Stimulated activated CD4-positive, alpha-beta T cell treated with anti-CD3 and anti-CD28 coated beads, TNF-alpha, amount 100 ng/mL, for 24 hours (primary cell): ENCODE data around the gene NNMT.

Experiments
- DNase-seq, 3 experiments: peaks; one replicate each; pipeline ENCODE4 v3.0.0-alpha.2; 2020; ENCODE audit warnings: low read depth in 3 of 3

Gene NNMT

GRCh38 chr11:114348200-114349191, 52.3 kb downstream of the NNMT start:
- peak in 1 of 3 experiments; percentile 5 for DNase-seq

- no peak for DNase-seq
Measured at GRCh38 chr11:114350022-114350421, 53.8 kb downstream of the NNMT start.

GRCh38 chr11:114353443-114353842, 57.2 kb downstream of the NNMT start:
- DNase-seq = no peak

GRCh38 chr11:114354076-114354475, 57.9 kb downstream of the NNMT start:
- DNase-seq = no peak

GRCh38 chr11:114358716-114359115, 62.5 kb downstream of the NNMT start:
- no peak for DNase-seq

GRCh38 chr11:114359342-114359741, 63.1 kb downstream of the NNMT start:
- no peak for DNase-seq

GRCh38 chr11:114362326-114362725, 66.1 kb downstream of the NNMT start:
- DNase-seq = no peak

GRCh38 chr11:114362958-114363357, 66.8 kb downstream of the NNMT start:
- no peak for DNase-seq
